HG02610 (cell line): Measurements from ENCODE around the gene CTRB1.

Experiments used
- ATAC-seq: cut with Tn5 transposase; IDR thresholded peaks from one replicate; pipeline ENCODE4 v1.9.1; 2021; ENCODE audit warnings: mild to moderate bottlenecking, moderate library complexity; ENCODE audit not compliant: unreplicated experiment

CTRB1 gene

GRCh38 chr16:75218256-75219076, at the start of gene CTRB1:
TSS of gene CTRB1 (plus strand) at chr16:75218988. CDS start at chr16:75219008, 20 bp downstream.
- ATAC-seq, result peak; percentile 70

DNA sequence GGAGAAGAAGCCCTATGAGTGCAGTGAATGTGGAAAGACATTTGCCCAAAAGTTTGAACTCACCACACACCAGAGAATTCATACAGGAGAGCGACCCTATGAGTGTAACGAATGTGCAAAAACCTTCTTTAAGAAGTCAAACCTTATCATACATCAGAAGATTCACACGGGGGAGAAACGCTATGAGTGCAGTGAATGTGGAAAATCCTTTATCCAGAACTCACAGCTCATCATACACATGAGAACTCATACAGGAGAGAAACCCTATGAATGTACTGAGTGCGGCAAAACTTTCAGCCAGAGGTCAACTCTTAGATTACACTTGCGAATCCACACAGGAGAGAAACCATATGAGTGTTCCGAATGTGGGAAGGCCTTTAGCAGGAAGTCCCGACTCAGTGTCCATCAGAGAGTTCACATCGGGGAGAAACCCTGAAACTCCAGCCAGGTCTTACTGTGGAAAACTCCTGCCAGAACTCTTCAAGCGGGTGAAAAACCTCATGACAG, 48.8 kb upstream of the CTRB1 start:
- no peak for ATAC-seq

- no peak for ATAC-seq
These were observed 46.2 kb upstream of the CTRB1 start for GRCh38 chr16:75172578-75172977.

- ATAC-seq, result no peak
These were observed 43.7 kb upstream of the CTRB1 start for GRCh38 chr16:75175074-75175473.

DNA sequence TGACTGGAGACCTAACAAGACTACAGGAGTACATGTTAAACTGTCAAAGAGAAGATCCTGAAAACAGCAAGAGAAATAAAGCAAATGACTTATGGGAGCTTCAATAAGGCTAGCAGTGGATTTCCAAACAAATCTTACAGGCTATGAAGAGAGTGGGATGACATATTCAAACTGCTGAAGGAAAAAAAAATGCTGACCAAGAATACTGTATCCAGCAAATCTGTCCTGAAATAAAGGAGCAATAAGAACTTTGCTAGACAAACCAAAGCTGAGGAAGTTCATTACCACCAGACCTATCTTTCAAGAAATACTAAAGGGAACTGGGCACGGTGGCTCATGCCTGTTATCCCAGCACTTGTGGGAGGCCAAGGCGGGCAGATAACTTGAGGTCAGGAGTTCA, 41.9 kb upstream of the CTRB1 start:
- no peak for ATAC-seq

GRCh38 chr16:75179208-75179607, 39.6 kb upstream of the CTRB1 start:
- no peak for ATAC-seq

- ATAC-seq, result no peak
These were observed 37.2 kb upstream of the CTRB1 start for GRCh38 chr16:75181630-75182029.

GRCh38 chr16:75188832-75189477, 29.8 kb upstream of the CTRB1 start:
- ATAC-seq, result no peak

DNA sequence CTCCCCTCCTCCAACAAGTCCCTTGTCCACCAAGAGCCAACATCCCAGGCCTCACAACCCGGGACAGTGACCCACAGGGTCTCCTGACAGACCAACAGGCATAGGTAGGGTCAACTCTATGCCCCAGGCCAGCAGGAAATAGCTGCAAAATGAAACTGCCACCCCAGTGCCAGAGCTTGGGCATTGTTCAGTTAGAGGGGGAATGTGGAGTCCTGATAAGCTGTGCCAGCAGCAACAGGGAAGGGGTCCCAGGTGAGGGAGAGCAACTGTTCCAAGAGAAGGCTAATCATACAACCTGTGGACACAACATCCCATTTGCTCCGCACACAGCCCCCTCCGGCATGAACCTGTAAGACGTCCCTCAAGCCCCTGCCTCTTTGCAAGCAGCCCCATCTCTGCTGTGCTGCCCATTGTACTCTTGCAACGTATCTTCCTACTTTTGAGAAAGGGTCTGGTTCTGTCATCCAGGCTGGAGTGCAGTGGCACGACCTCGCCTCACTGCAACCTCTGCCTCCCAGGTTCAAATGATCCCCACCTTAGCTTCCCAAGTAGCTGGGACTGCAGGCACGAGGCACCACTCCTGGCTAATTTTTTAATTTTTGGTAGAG, 29.0 kb upstream of the CTRB1 start:
- ATAC-seq, result no peak

DNA sequence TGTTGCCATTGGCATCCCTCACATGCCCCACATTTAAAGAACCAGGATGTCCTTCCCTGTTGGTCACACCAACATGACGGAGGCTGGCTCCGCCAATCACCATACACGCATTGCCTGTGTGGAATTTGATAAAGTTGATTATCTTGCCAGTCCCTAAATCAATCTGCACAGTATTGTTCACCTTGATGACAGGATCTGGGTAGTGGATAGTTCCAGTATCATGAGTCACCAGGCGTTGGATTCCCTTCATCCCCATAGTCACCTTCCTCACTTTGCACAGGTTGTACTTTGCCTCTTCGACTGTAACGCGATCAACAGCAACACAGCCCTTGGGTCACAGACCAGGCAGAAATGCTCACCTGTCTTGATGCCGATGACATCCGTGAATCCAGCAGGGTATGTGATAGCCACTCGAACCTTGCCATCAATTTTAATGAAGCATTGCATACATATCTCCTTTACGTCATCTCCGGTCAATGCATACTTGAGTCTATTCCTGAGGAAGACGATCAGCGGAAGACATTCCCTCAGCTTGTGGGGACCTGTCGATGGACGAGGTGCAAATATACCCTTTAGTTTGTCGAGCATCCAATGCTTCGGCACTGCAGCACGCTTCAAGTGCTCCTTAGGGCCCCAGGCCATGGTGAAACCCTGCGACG, 26.1 kb upstream of the CTRB1 start:
- no peak for ATAC-seq

DNA sequence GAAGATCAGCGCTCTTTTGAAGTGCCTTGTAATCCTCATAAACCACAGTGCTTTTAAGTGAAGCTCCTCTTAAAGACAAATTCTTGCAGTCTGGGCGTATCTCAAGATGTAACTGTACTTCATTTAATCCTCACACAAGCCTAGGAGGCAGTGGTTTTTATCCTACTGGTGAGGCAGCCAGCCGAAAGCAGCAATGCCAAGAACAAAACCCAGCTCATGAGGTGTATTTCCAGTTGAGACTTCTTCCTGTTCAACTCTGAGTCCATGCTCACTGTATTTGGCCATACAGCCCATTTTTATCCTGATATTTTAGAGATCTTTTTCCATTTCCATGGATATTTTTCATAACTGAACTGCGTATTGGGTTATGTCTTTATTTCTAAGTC, 25.5 kb upstream of the CTRB1 start:
- ATAC-seq, result no peak

- ATAC-seq, result no peak
These were observed 24.9 kb upstream of the CTRB1 start for GRCh38 chr16:75193730-75194444.

GRCh38 chr16:75195811-75196790, 22.7 kb upstream of the CTRB1 start:
- no peak for ATAC-seq

- ATAC-seq, result no peak
These were observed 22.0 kb upstream of the CTRB1 start for GRCh38 chr16:75196836-75197235.

DNA sequence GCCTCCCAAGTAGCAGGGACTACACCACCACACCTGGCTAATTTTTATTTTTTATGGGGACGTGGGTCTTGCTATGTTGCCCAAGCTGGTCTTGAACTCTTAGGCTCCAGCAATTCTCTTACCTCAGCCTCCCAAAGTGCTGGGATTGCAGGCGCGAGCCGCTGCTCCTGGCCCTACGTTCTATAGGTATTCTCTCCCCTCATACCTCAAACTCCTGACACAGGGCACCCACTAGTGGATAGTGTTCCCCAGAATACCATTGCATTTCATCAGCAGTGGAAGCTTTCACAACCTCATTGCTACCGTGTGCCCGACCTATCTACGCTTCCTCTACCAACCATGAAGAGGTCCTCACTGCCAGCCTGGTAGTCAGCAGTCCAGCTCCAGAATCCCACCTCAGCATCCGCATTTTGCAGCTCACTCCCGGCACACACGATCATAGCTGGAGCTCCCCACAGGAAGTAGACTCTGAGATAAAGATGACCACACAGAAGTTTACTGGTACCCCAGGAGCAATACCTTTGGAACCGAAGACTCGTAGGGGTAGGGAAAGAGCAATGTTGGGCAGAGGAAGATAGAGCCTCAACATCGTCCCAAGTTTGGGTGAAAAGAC, 21.2 kb upstream of the CTRB1 start:
- no peak for ATAC-seq

- no peak for ATAC-seq
These were observed 20.6 kb upstream of the CTRB1 start for GRCh38 chr16:75198135-75198600.

DNA sequence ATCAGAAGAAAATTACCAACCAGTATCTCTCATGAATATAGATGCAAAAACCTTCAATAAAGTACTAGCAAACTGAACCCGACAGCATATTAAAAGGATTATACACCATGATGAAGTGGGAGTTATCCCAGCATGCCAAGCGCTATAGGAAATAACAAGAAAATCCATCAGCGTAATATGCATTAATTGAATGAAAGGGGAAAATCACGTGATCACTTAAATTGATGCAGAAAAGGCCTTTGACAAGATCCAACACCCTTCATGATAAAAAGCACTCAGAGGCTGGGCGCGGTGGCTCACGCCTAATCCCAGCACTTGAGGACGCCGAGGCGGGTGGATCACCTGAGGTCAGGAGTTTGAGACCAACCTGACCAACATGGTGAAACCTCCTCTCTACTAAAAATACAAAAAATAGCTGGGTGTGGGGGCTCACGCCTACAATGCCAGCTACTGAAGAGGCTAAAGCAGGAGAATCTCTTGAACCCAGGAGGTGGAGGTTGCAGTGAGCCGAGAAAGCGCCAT, 16.7 kb upstream of the CTRB1 start:
- ATAC-seq, result no peak

DNA sequence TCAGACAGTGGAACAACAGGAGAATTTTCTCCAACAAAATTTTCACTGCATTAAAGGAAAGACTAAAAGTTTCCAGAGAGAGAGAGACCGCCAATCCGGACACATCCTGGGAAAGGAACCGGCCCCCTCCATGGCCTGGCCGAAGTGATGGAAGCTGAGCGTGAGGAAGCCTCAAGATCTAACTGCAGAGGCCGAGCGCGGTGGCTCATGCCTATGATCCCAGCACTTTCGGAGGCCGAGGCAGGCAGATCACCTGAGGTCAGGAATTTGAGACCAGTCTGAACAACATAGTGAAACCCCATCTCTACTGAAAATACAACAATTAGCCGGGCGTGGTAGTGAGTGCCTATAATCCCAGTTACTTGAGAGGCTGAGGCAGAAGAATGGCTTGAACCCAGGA, 15.7 kb upstream of the CTRB1 start:
- ATAC-seq, result no peak
